Renal pelvis (tissue), 12 donors: ENCODE data around the gene LEPROT. TPM values are rescaled to one million over a fixed set of nuclear protein-coding genes. Genes with fewer than 3 reads are reported as not detected.
"Not testable (repeated sequence)": the region's sequence is repeated elsewhere in the genome, so short reads cannot be mapped to it uniquely, and the experiment has no call there.

Experiments used
- DNase-seq: peaks from one replicate; pipeline ENCODE4 v3.0.0-alpha.2; 2013
- long read RNA-seq, 16 experiments: transcript quantifications; one replicate each; lab custom pipeline, GENCODE V29; 2026
- polyA plus RNA-seq, 3 donors: library from polyadenylated mRNA; unstranded; fragments of 120-200 nt; gene quantifications; one replicate each; pipeline ENCODE4 v1.2.1, GENCODE V29; 2013; ENCODE audit not compliant: insufficient read length in 3 of 3

LEPROT gene
- 100 to 1,000 TPM; 128 to 185 (median 165) TPM for polyA plus RNA-seq
- long read RNA-seq, donor 1, full-length matches to known transcripts, result 71 of 108 reads
- long read RNA-seq, donor 1, partial matches to known transcripts, result 37 of 108 reads
- long read RNA-seq, donor 1, other reads (novel, unspliced or antisense), result 0 of 108 reads
- long read RNA-seq, donor 2, full-length matches to known transcripts, result 90 of 285 reads
- long read RNA-seq, donor 2, partial matches to known transcripts, result 195 of 285 reads
- long read RNA-seq, donor 2, other reads (novel, unspliced or antisense), result 0 of 285 reads
- long read RNA-seq, donor 3, full-length matches to known transcripts, result 75 of 114 reads
- long read RNA-seq, donor 3, partial matches to known transcripts, result 39 of 114 reads
- long read RNA-seq, donor 3, other reads (novel, unspliced or antisense), result 0 of 114 reads
- long read RNA-seq, donor 4, full-length matches to known transcripts, result 74 of 132 reads
- long read RNA-seq, donor 4, partial matches to known transcripts, result 58 of 132 reads
- long read RNA-seq, donor 4, other reads (novel, unspliced or antisense), result 0 of 132 reads
- long read RNA-seq, donor 5, full-length matches to known transcripts, result 43 of 49 reads
- long read RNA-seq, donor 5, partial matches to known transcripts, result 6 of 49 reads
- long read RNA-seq, donor 5, other reads (novel, unspliced or antisense), result 0 of 49 reads
- long read RNA-seq, donor 6, full-length matches to known transcripts, result 94 of 122 reads
- long read RNA-seq, donor 6, partial matches to known transcripts, result 28 of 122 reads
- long read RNA-seq, donor 6, other reads (novel, unspliced or antisense), result 0 of 122 reads
- long read RNA-seq, donor 7, full-length matches to known transcripts, result 95 of 127 reads
- long read RNA-seq, donor 7, partial matches to known transcripts, result 32 of 127 reads
- long read RNA-seq, donor 7, other reads (novel, unspliced or antisense), result 0 of 127 reads
- long read RNA-seq, donor 8, full-length matches to known transcripts, result 37 of 55 reads
- long read RNA-seq, donor 8, partial matches to known transcripts, result 18 of 55 reads
- long read RNA-seq, donor 8, other reads (novel, unspliced or antisense), result 0 of 55 reads
- long read RNA-seq, donor 9, full-length matches to known transcripts, result 98 of 139 reads
- long read RNA-seq, donor 9, partial matches to known transcripts, result 41 of 139 reads
- long read RNA-seq, donor 9, other reads (novel, unspliced or antisense), result 0 of 139 reads
- long read RNA-seq, donor 10, full-length matches to known transcripts, result 87 of 130 reads
- long read RNA-seq, donor 10, partial matches to known transcripts, result 43 of 130 reads
- long read RNA-seq, donor 10, other reads (novel, unspliced or antisense), result 0 of 130 reads
- long read RNA-seq, donor 11, full-length matches to known transcripts, result 53 of 58 reads
- long read RNA-seq, donor 11, partial matches to known transcripts, result 5 of 58 reads
- long read RNA-seq, donor 11, other reads (novel, unspliced or antisense), result 0 of 58 reads
- long read RNA-seq, donor 12, full-length matches to known transcripts, result 124 of 203 reads
- long read RNA-seq, donor 12, partial matches to known transcripts, result 79 of 203 reads
- long read RNA-seq, donor 12, other reads (novel, unspliced or antisense), result 0 of 203 reads
- long read RNA-seq, donor 13, full-length matches to known transcripts, result 53 of 82 reads
- long read RNA-seq, donor 13, partial matches to known transcripts, result 29 of 82 reads
- long read RNA-seq, donor 13, other reads (novel, unspliced or antisense), result 0 of 82 reads
- long read RNA-seq, donor 14, result 0 reads
- long read RNA-seq, donor 15, full-length matches to known transcripts, result 72 of 114 reads
- long read RNA-seq, donor 15, partial matches to known transcripts, result 42 of 114 reads
- long read RNA-seq, donor 15, other reads (novel, unspliced or antisense), result 0 of 114 reads
- long read RNA-seq, donor 16, full-length matches to known transcripts, result 106 of 152 reads
- long read RNA-seq, donor 16, partial matches to known transcripts, result 46 of 152 reads
- long read RNA-seq, donor 16, other reads (novel, unspliced or antisense), result 0 of 152 reads

DNA sequence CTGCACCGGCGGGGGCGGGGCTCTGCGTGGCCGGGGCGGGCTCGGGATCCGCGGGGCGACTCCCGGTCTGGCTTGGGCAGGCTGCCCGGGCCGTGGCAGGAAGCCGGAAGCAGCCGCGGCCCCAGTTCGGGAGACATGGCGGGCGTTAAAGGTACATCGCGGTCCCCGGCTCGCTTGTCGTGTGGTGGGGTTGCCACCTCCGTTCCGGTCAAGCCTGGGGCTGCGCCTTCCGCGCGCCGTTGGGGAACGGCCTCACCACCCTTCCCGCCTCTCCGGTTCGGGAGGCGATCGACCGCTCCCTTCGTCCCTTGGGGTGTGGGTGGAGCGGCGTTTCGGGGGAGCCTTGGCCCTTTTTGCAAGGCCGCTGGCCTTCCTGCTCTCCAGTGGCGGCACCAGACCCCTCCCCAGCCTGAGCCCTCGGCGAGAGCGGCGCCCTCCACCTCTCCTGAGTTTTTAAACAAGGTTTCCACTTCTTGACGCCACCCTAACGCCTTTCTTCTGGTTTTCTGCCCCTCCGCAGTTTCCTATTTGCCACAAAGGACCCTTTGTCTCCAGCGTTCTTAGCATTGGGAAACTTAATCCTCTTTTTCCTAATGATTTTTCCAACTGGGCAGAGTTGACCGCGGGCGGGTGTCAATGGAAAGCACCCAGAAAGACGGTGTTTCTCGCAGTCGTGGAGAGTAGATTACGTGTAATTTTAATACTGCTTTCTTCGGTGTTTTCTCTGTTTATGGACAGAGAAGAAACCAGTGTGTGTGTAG is at the start of gene LEPROT, which contains the start of gene LEPR:
LEPROT (plus strand) TSS at position 79 of the 761 bp plus-strand sequence; CDS start at position 136, 57 bp downstream.
LEPR (plus strand) TSS at position 79 of the 761 bp plus-strand sequence. CDS start 144,898 bp downstream, outside the sequence.
- peak; percentile 45 for DNase-seq

DNA sequence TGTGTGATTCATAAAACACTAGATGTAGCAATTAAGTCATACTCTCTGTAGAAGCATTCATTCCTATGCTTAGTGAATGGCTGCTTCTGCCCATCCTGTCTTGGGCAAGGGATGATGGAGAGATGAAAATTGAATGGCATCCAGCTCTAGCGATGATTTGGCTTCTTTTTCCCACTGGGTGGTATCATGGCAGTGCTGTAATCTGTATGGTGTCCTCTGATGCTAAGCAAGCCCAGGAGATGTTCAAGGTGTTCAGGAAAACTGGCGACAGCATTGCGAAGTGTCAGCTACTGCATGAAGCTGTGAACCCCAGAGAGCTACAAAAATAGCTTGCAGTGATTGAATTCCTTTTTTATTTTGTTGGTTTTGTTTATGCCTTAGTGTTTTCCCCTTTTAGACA is 48.9 kb upstream of the LEPROT start:
- no peak for DNase-seq

DNA sequence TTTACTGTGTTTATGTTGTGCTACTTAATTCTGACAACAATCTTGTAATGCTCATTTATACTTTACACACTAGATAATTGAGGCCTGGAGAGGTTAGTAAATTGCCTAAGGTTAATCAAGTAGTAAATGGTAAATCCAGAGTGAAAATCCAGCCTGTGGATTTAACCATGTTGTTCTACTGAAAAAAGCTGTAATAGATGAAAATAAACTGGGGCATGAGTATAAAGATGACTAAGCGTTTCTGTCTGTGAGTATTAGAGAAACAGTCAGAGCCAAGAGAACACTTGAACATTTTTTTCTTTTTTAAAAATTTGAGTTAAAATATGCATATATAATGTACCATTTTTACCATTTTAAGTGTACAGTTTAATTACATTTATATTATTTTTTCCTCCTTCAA is 47.9 kb upstream of the LEPROT start:
- no peak for DNase-seq

GRCh38 chr1:65377496-65378246 is 42.8 kb upstream of the LEPROT start:
- DNase-seq, result no peak

- DNase-seq, result no peak
Measured at GRCh38 chr1:65378247-65378946, 42.1 kb upstream of the LEPROT start.

DNA sequence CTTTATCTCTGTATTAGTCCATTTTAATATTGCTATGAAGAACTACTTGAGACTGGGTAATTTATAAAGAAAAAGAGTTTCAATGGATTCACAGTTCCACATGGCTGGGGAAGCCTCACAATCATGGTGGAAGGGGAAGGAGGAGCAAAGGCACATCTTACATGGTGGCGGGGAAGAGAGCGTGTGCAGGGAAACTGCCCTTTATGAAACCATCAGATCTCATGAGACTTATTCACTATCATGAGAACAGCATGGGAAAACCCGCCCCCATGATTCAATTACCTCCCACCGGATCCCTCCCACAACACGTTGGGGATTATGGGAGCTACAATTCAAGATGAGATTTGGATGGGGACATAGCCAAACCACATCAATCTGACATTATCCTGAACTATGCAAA is 36.0 kb upstream of the LEPROT start:
- DNase-seq, result not testable (repeated sequence)

- DNase-seq, result no peak
Measured at GRCh38 chr1:65386439-65386838, 34.0 kb upstream of the LEPROT start.

GRCh38 chr1:65387821-65388220 is 32.6 kb upstream of the LEPROT start:
- DNase-seq, result no peak

- no peak for DNase-seq
Measured at GRCh38 chr1:65388908-65389695, 31.4 kb upstream of the LEPROT start.

DNA sequence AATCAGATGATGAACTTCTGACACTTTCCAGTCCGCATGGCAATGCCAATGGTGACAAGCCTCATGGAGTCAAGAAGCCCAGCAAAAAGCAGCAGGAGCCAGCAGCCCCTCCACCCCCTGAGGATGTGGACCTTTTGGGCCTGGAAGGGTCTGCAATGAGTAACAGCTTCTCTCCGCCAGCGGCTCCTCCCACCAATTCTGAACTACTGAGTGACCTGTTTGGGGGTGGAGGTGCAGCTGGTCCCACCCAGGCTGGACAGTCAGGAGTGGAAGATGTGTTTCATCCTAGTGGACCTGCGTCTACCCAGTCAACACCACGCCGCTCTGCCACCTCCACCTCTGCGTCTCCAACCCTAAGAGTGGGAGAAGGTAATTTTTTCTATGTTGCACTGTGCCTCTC is 28.0 kb upstream of the LEPROT start:
- DNase-seq, result no peak

DNA sequence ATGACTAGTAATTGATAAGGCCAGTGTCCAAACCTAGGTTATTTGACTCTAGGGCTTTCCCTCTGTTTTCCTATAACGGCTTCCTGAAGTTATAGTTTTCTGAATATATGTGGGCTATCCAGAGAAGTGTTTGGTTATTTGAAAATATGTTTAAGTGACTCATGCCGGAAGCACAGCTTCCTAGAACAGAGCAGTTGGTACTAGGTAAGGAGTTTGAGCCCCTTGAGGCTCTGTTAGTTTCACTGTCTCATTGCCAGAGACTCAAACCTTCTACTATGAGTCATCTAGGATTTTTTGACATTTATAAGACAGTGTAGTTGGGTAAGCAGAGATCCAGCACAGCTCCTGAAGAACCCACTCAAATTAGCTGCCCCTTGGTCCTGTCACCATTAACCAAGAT is 27.1 kb upstream of the LEPROT start:
- DNase-seq, result no peak

GRCh38 chr1:65393928-65394327 is 26.5 kb upstream of the LEPROT start:
- no peak for DNase-seq

DNA sequence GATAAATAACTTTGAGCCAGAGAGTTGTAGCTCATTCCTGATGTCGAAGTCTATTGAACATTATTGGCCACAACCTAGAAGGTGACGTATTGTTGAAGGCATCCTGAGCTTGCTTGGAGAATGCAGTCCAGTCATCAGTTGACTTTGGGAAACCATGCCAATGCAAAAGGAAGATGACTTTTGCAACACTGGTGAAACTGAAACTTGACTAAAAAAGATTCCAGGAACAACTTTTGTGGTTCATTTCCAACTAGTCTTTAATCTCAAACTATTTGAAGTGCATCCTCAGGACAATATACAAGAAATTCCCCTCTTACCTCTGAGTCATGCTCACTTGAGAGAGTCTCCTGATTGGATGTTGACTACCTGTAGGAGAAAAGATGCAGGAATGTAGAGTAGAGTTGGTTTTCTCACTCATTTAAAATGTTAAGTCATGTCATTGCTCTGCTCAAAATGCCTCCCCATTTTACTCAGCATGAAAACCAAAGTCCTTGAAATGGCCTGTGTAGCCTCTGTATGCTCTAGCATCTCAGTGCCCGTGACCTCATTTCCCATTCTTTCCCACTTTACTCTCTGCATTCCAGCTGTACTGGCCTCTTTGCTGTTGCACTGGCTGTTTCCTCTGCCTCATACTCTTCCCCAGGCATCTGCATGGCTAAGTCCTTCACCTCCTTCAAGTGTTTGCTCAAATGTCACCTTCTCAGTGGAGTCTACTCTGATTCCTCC is 24.4 kb upstream of the LEPROT start:
- no peak for DNase-seq

- no peak for DNase-seq
Measured at GRCh38 chr1:65398083-65398482, 22.4 kb upstream of the LEPROT start.

- DNase-seq, result no peak
Measured at GRCh38 chr1:65399003-65399402, 21.5 kb upstream of the LEPROT start.

GRCh38 chr1:65401612-65402011 is 18.9 kb upstream of the LEPROT start:
- DNase-seq, result no peak
